T-helper 22 cell (primary cell): ENCODE data around the gene SDHAF3.

ENCODE experiments used
- DNase-seq: peaks from one replicate; pipeline ENCODE4 v3.0.0-alpha.2; 2020; ENCODE audit warnings: low read depth

Gene SDHAF3

GRCh38 chr7:97219237-97219636, 101.7 kb downstream of the SDHAF3 start:
- no peak for DNase-seq

DNA sequence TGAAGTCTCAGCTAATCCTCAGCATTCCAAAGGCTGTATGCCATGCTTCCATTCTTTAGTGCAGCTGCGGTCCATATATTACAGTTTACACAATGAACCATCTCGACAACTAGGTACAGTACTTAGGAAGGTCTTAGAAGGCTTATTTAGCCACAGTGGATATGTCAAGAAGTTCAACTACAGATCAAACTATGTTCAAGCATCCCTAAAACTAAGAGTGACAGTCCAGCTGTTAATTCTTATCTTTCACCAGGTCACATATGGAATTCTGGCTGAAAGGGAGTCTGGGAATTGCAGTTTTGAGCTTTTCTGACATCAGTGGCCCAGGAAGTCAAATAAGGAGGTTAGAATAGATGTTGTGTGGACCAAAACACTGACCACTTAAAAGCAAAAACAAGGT, 106.8 kb downstream of the SDHAF3 start:
- no peak for DNase-seq

DNA sequence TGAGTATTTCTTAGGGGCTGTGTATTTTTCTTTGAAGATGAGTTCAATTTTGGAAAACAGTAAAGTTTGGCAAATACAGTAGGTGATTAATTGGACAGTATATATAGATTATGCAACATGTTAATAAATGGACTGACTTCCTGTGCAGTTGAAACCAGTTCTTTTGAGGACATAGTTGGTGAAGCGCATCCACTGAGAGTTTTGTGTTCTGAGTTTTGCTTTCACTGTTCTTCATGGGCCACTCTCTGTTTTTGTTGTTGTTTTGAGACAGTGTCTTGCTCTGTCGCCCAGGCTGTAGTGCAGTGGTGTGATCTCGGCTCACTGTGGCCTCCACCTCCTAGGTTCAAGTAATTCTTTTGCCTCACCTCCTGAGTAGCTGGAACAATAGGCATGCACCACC, 109.0 kb downstream of the SDHAF3 start:
- DNase-seq: no peak
